ENCODE results near the gene THSD4. TPM values are rescaled to one million over a fixed set of nuclear protein-coding genes. Genes with fewer than 3 reads are reported as not detected.

THSD4 gene
- total and polyA plus RNA-seq, 2 of the 8 experiments (the other 6 are each of a cell fraction or from before 2014, with no cell fraction given): 2.5 to 6.2 TPM

GRCh38 chr15:71111181-71111565 is 4.1 kb upstream of the THSD4 start:
- Histone ChIP-seq H2BK12ac (ENCODE audit: low read depth, low read length) (no peak overlapping the region; the same call in 1 of the 2 replicates), H3K36me3 (ENCODE audit: control insufficient read depth in 2 of 4, insufficient read depth in 4 of 4, low read length in 3 of 4) (no peaks in the 10 kb centered on the region), H3K23ac (ENCODE audit: insufficient read length) (no peak overlapping the region), H3K18ac (ENCODE audit: extremely low read depth, low read length) (no peak overlapping the region), H3K9ac (replicated peaks in 1 of 4; ENCODE audit: extremely low read depth in 1 of 4, low read depth in 3 of 4, low read length in 3 of 4) (no peak overlapping the region), H3K79me2 (ENCODE audit: control insufficient read depth in 1 of 2, insufficient read depth in 2 of 2, low read length in 2 of 2) (no peaks in the 10 kb centered on the region), H4K8ac (ENCODE audit: extremely low read depth, insufficient read depth, low read length) (no peak overlapping the region), H2BK120ac (replicated peaks; ENCODE audit: low read depth, low read length) (no peak overlapping the region), H3K9me3 (ENCODE audit: insufficient read depth in 2 of 2, low read depth in 1 of 2, low read length in 1 of 2) (no peaks in the 10 kb centered on the region), H2AFZ (ENCODE audit: low read length) (no peak overlapping the region), H3K4me3 (ENCODE audit: extremely low read depth in 1 of 4, insufficient read depth in 2 of 4, low read depth in 3 of 4, low read length in 4 of 4) (no peak overlapping the region), H2BK15ac (ENCODE audit: low read length) (no peak overlapping the region; the same call in 1 of the 2 replicates), H4K91ac (replicated peaks; ENCODE audit: insufficient read length, low read length) (no peak overlapping the region), H3K79me1 (ENCODE audit: low read depth, low read length) (no peaks in the 10 kb centered on the region), H4K20me1 (replicated peaks in 1 of 2; ENCODE audit: control insufficient read depth in 1 of 2, insufficient read depth in 2 of 2, low read length in 2 of 2) (no peaks in the 10 kb centered on the region), H3K4me1 (replicated peaks in 1 of 4; ENCODE audit: control insufficient read depth in 3 of 4, insufficient read depth in 4 of 4, low read length in 3 of 4) (peaks cover 2 to 11% (median 4%) of the 10 kb centered on the region in 4 experiments; a peak in 5 of 7 replicates), H2BK20ac (ENCODE audit: low read length) (no peak overlapping the region), H3K14ac (ENCODE audit: insufficient read length) (no peak overlapping the region), H3K23me2 (ENCODE audit: low read depth, low read length) (peaks cover 5% of the 10 kb centered on the region; the same call in 1 of the 2 replicates), H4K5ac (ENCODE audit: insufficient read length, low read depth, low read length) (no peak overlapping the region), H2AK5ac (ENCODE audit: low read depth, low read length) (no peak overlapping the region), H3K4me2 (ENCODE audit: insufficient read depth in 1 of 2, low read depth in 2 of 2, low read length in 2 of 2) (no peak overlapping the region), H2BK5ac (ENCODE audit: low read depth, low read length) (no peak overlapping the region), H3K27me3 (replicated peaks in 1 of 4; ENCODE audit: control insufficient read depth in 3 of 4, extremely low read depth in 1 of 4, insufficient read depth in 3 of 4, low read length in 3 of 4) (peaks cover 0 to 4% (median 2%) of the 10 kb centered on the region in 4 experiments; a peak in 5 of 7 replicates), H3K4ac (replicated peaks; ENCODE audit: insufficient read length, low read depth, low read length) (no peak overlapping the region), H3K27ac (ENCODE audit: low read depth, low read length) (no peak overlapping the region), H3K56ac (replicated peaks; ENCODE audit: insufficient read length, low read depth, low read length) (no peak overlapping the region)
- ChIA-PET POLR2A (ENCODE audit: partially characterized antibody) (interaction anchor here (0.5 to 1.2 kb wide), 2 partner anchors 9 to 801 kb away, joined by 3 read pairs; no protein-coding TSS in a partner anchor), CTCF (ENCODE audit: partially characterized antibody) (interaction anchor here (0.9 to 4.1 kb wide), 3 partner anchors 100 to 333 kb away, joined by 3 to 22 read pairs (median 3); no protein-coding TSS in a partner anchor)
- no peak for FAIRE-seq
- DNase-seq (ENCODE audit: low read depth in 1 of 2, low spot score in 2 of 2): no peak
- WGBS, 2 experiments (ENCODE audit: extremely low coverage in 1 of 2, insufficient coverage in 1 of 2, insufficient read length in 1 of 2, insufficient replicate concordance in 2 of 2, low coverage in 1 of 2, low lambda C conversion rate in 2 of 2, missing lambda C conversion rate in 1 of 2): 79% methylated on average over 1 of the region's 1 CpG; no CpG with 5 or more reads in 1 of the 2 experiments
- no peak for TF ChIP-seq TCF12 (IDR thresholded peaks at IDR 0.05; ENCODE audit: low read depth, low read length)
- TF ChIP-seq, protein P1, sequence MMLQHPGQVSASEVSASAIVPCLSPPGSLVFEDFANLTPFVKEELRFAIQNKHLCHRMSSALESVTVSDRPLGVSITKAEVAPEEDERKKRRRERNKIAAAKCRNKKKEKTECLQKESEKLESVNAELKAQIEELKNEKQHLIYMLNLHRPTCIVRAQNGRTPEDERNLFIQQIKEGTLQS (IDR thresholded peaks at IDR 0.05; ENCODE audit: insufficient read depth, low read depth, low read length): no peak

Measured in H1 (cell line).